Epithelial cell of esophagus (primary cell): ENCODE measurements around the gene ATOH1.

Experiments
- DNase-seq: peaks from one replicate; pipeline ENCODE4 v3.0.0; 2010; ENCODE audit warnings: low read depth
- H3K4me3 ChIP-seq: 2 replicates; pipeline ENCODE4 v1.5.1; 2011; ENCODE audit warnings: mild to moderate bottlenecking, low read length, control low read depth
- CTCF ChIP-seq: IDR thresholded peaks from 2 replicates; pipeline ENCODE4 v1.5.1; 2011; ENCODE audit warnings: low read depth, mild to moderate bottlenecking, low read length, control low read depth, inconsistent platforms; ENCODE audit not compliant: insufficient read depth; ENCODE audit errors: missing control alignments

ATOH1 gene

DNA sequence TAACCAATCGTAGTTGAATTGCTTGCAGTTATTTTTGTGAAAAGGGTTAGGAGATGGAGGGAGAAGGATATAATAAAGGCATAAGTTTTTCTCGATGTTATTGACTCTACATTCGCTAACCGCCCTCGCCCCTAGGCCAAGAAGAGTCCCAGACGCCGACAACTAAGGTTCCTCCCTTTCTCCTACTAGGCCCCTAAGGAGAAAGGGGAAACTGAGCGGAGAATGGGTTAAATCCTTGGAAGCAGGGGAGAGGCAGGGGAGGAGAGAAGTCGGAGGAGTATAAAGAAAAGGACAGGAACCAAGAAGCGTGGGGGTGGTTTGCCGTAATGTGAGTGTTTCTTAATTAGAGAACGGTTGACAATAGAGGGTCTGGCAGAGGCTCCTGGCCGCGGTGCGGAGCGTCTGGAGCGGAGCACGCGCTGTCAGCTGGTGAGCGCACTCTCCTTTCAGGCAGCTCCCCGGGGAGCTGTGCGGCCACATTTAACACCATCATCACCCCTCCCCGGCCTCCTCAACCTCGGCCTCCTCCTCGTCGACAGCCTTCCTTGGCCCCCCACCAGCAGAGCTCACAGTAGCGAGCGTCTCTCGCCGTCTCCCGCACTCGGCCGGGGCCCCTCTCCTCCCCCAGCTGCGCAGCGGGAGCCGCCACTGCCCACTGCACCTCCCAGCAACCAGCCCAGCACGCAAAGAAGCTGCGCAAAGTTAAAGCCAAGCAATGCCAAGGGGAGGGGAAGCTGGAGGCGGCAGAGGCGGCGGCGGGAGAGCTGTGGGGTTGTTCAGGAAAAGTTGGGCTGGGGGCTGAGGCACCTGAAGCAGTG is 5.9 kb downstream of the ATOH1 start:
- H3K4me3 ChIP-seq: no peak overlapping the region
- no peak for TF ChIP-seq CTCF
- DNase-seq: no peak

GRCh38 chr4:93835929-93836328 is 7.4 kb downstream of the ATOH1 start:
- no peak for TF ChIP-seq CTCF
- no peak for DNase-seq
- no peak overlapping the region for H3K4me3 ChIP-seq

DNA sequence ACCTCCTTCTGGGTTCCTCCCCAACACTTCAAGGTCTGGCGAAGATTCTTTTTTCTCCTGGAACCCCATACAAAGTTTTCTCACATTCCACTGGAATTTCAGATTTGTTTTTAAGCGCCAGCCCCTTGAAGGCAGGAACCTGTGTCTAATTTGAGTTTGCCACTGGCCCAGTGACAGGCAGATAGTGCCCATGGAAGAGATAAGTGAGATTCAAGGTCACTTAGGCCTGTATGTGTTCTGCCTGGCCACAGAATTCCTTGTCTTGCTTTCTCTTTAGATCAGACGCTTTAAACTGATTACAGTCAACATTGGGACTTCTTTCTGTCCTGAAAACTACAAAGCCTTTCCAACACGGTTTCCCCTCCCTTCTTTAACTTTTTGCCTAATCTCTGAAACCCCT is 11.2 kb downstream of the ATOH1 start:
- H3K4me3 ChIP-seq: no peak overlapping the region
- no peak for TF ChIP-seq CTCF
- no peak for DNase-seq

GRCh38 chr4:93841803-93842345 is 13.3 kb downstream of the ATOH1 start:
- DNase-seq: no peak
- no peak overlapping the region for H3K4me3 ChIP-seq
- no peak for TF ChIP-seq CTCF

DNA sequence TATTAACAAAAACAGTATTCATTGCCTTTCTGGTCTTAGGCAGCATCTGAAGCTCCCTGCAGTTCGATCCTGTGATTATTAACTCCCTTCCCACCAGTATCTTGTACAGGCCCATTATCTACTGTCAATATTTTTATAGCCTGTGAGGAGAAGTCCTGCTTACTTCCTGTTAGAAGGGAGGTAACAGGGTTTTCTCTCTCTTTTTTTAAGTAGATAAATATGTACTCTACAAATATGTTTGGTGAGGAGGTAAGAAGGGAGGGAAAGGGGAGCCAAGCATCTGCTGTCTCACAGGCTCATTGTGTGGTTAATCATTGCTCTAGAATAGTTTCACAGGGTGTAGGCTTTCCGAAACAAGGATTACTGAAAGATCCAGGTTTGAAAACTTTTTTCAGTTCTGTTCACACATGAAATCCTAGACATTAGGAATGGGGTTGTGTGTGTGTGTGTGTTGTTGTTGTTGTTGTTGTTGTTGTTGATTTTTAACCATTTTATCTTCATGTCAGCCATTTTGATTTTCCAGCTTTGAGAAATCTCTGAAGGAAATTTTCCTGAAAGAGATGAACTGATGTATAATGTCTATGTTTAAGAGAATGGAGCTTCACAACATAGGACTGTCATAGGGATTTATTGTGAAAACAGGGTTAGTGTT is 14.2 kb downstream of the ATOH1 start:
- H3K4me3 ChIP-seq: no peak overlapping the region
- TF ChIP-seq CTCF: no peak
- no peak for DNase-seq

GRCh38 chr4:93843772-93844171 is 15.2 kb downstream of the ATOH1 start:
- DNase-seq: no peak
- H3K4me3 ChIP-seq: no peak overlapping the region
- TF ChIP-seq CTCF: no peak
